Kidney (tissue), 14 donors: Measurements from ENCODE around the gene S100A12. TPM values are rescaled to one million over a fixed set of nuclear protein-coding genes. Genes with fewer than 3 reads are reported as not detected.
A peak's percentile ranks its signal among the peaks of the same experiment; 100 is the strongest.

Source experiments
- DNase-seq, 5 donors: peaks; one replicate each; pipeline ENCODE4 v3.0.0-alpha.2; 2013 to 2020
- FAIRE-seq: peaks from 2 replicates; lab custom pipeline; 2012; peaks lifted over from hg19 to GRCh38; lab: Jason Lieb, UNC
- H3K27ac ChIP-seq, 2 donors: one replicate each; pipeline ENCODE4 v1.7.0; 2013; ENCODE audit warnings: low read depth in 2 of 2, low read length in 2 of 2, inconsistent platforms in 1 of 2
- H3K27me3 ChIP-seq: one replicate; pipeline ENCODE4 v1.7.1; 2013; ENCODE audit warnings: low read length, inconsistent platforms; ENCODE audit not compliant: control insufficient read depth, insufficient read depth
- H3K36me3 ChIP-seq, 3 donors: one replicate each; pipeline versions ENCODE4 v1.7.0 to v1.7.1; 2013; ENCODE audit warnings: low read length in 3 of 3, control low read depth in 1 of 3, inconsistent platforms in 1 of 3; ENCODE audit not compliant: insufficient read depth in 3 of 3, control insufficient read depth in 2 of 3
- H3K4me1 ChIP-seq, 3 donors: one replicate each; pipeline versions ENCODE4 v1.7.0 to v1.7.1; 2013; ENCODE audit warnings: low read length in 3 of 3, inconsistent platforms in 1 of 3, low read depth in 1 of 3; ENCODE audit not compliant: control insufficient read depth in 2 of 3, insufficient read depth in 2 of 3
- H3K4me3 ChIP-seq, 3 donors: one replicate each; pipeline versions ENCODE4 v1.7.0 to v1.8.1; 2013; ENCODE audit warnings: low read length in 3 of 3, control low read depth in 1 of 3, inconsistent platforms in 1 of 3
- H3K9ac ChIP-seq, 3 donors: one replicate each; pipeline versions ENCODE4 v1.7.0 to v1.7.1; 2013; ENCODE audit warnings: low read length in 3 of 3, control low read depth in 1 of 3, inconsistent platforms in 1 of 3
- H3K9me3 ChIP-seq, 3 donors: one replicate each; pipeline versions ENCODE4 v1.7.0 to v1.7.1; 2013; ENCODE audit warnings: low read length in 3 of 3, control low read depth in 1 of 3, inconsistent platforms in 1 of 3; ENCODE audit not compliant: control insufficient read depth in 2 of 3, insufficient read depth in 1 of 3
- CTCF ChIP-seq: IDR thresholded peaks from 3 replicates; pipeline ENCODE4 v1.5.1; 2012; ENCODE audit warnings: mild to moderate bottlenecking, moderate library complexity, borderline replicate concordance; ENCODE audit not compliant: insufficient read depth; ENCODE audit errors: extremely low read depth
- intact Hi-C: fragments of 100-400 bp; cut with DNase I; formaldehyde crosslinking; loops from one replicate; pipeline ENCODE4 v1.11.1; 2022
- polyA plus RNA-seq: library from polyadenylated mRNA; stranded (reverse); fragments of 350-450 nt; fragmentation: Illumina TruSeq; extraction: RNeasy Lipid Tissue Mini Kit (QIAGEN cat#74804); gene quantifications from one replicate; pipeline ENCODE4 v1.2.3, GENCODE V29; 2014; ENCODE audit warnings: low read depth, low replicate concordance; ENCODE audit not compliant: insufficient read depth
- total RNA-seq: library from RNA; stranded (reverse); fragmentation: NEBNext Ultra II Directional; extraction: Animal tissue kit (Norgen Biotek cat#: 25700); gene quantifications from one replicate; pipeline ENCODE4 v1.2.1, GENCODE V29; 2021
- donor health status: control.
- donor health status: control.
- donor health status: control.
- donor health status: control.
- donor health status: control.
- donor health status: DM: yes; HTN: yes; CAD: no.
- donor health status: Normal renal cell carcinoma (clear cell type).

The S100A12 gene
- total and polyA plus RNA-seq, 2 donors from 2014 or later, result 1.3 to 2.7 TPM

- DNase-seq (peak in 1 of 5 donors; percentile 18), FAIRE-seq (no peak)
- Histone ChIP-seq H3K36me3 (no peaks in the 10 kb centered on the region), H3K9me3 (no peaks in the 10 kb centered on the region), H3K27ac (no peak overlapping the region), H3K9ac (no peak overlapping the region), H3K27me3 (no peaks in the 10 kb centered on the region), H3K4me3 (no peak overlapping the region), H3K4me1 (no peaks in the 10 kb centered on the region)
- TF ChIP-seq CTCF, result no peak
- intact Hi-C loops, result no loop called here
Observed at GRCh38 chr1:153345187-153346076, 30.0 kb downstream of the S100A12 start.

GRCh38 chr1:153344718-153345025, 30.7 kb downstream of the S100A12 start:
- FAIRE-seq, result no peak
- Histone ChIP-seq H3K9me3 (no peaks in the 10 kb centered on the region), H3K9ac (no peak overlapping the region), H3K4me3 (no peak overlapping the region), H3K27me3 (no peaks in the 10 kb centered on the region), H3K36me3 (no peaks in the 10 kb centered on the region), H3K27ac (no peak overlapping the region), H3K4me1 (no peaks in the 10 kb centered on the region)
- peak in 1 of 5 donors; percentile 14 for DNase-seq
- TF ChIP-seq CTCF, result no peak
- intact Hi-C loops, result no loop called here

- Histone ChIP-seq H3K4me3 (no peak overlapping the region), H3K27ac (no peak overlapping the region), H3K9ac (no peak overlapping the region), H3K27me3 (no peaks in the 10 kb centered on the region), H3K36me3 (no peaks in the 10 kb centered on the region), H3K9me3 (no peaks in the 10 kb centered on the region), H3K4me1 (no peaks in the 10 kb centered on the region)
- TF ChIP-seq CTCF, result no peak
- intact Hi-C loops, result no loop called here
- FAIRE-seq, result no peak
- DNase-seq, result peak in 1 of 5 donors; percentile 13
Observed at GRCh38 chr1:153343811-153344717, 31.4 kb downstream of the S100A12 start.
